Stimulated activated CD4-positive, alpha-beta T cell treated with anti-CD3 and anti-CD28 coated beads, Interleukin-12 subunit alpha, Interleukin-12 subunit beta, amount 100 ng/mL, for 4 hours (primary cell): ENCODE results near the gene USP3.

ENCODE experiments used
- DNase-seq: peaks from one replicate; pipeline ENCODE4 v3.0.0-alpha.2; 2020

USP3 gene

GRCh38 chr15:63504247-63504978, at the start of gene USP3:
Gene USP3, plus strand, starts transcription at chr15:63504593. Its CDS starts 147 bp downstream, at chr15:63504740.
- peak; percentile 88 for DNase-seq

- no peak for DNase-seq
Observed at GRCh38 chr15:63456258-63456657, 48.1 kb upstream of the USP3 start.

DNA sequence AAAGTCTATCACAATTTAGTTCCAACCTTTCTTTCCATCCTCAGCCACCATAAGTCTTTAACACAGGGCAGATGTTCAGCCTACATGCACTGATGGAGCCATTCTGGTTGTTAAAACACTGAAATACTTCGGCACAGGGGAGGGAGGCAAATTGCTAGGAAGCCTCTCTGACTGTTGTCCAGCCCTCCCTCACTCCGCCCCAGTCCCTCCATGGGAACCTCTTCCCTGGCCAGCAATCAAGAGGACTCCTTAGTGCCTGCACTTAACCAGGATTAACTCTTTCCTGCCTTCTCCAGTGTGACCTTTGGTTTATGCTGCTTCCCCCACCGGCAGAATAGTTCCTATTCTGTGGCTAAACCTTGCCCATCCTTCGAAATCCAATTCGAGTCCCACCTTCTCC, 47.0 kb upstream of the USP3 start:
- no peak for DNase-seq

- no peak for DNase-seq
Observed at GRCh38 chr15:63458026-63458425, 46.4 kb upstream of the USP3 start.

DNA sequence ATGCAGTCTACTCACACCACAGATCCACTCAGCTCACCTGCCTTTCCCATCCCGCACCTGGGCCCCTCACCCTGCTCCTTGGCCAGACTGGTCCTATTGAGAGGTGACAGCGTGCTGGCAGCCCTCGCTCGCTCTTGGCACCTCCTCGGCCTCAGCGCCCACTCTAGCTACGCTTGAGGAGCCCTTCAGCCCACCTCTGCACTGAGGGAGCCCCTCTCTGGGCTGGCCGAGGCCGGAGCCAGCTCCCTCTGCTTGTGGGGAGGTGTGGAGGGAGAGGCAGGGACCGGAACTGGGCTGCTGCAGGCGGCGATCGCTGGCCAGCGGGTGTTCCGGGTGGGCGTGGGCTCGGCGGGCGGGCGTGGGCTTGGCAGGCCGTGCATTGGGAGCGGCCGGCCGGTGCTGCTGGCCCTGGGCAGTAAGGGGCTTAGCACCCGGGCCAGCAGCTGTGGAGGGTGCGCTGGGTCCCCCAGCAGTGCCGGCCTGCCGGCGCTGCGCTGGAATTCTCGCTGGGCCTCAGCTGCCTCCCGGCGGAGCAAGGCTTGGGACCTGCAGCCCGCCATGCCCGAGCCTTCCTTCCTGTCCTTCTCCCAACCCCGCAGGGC, 45.5 kb upstream of the USP3 start:
- DNase-seq: no peak

GRCh38 chr15:63460210-63461155, 43.9 kb upstream of the USP3 start:
- DNase-seq: no peak

- no peak for DNase-seq
Observed at GRCh38 chr15:63461230-63461985, 43.0 kb upstream of the USP3 start.

- DNase-seq: no peak
Observed at GRCh38 chr15:63462088-63462487, 42.3 kb upstream of the USP3 start.

DNA sequence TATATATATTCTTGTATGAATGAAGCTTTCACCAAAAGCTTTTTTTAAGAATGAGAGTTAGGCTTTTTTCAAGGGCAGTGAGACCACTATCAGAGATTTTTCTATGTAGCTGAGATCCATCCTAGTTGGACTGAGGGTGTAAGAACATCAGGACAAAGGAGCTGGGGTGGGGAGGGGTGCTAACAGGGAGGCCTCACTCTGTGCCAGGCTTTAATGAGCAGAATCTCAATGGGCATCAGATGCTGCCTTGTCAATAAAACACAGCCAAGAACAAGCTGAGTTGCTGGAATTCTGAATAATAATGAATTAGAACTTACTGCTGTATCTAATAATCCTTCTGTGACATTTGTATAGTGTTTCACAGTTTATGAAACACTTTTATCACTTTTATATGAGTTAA, 41.4 kb upstream of the USP3 start:
- no peak for DNase-seq

- DNase-seq: no peak
Observed at GRCh38 chr15:63463793-63464192, 40.6 kb upstream of the USP3 start.

DNA sequence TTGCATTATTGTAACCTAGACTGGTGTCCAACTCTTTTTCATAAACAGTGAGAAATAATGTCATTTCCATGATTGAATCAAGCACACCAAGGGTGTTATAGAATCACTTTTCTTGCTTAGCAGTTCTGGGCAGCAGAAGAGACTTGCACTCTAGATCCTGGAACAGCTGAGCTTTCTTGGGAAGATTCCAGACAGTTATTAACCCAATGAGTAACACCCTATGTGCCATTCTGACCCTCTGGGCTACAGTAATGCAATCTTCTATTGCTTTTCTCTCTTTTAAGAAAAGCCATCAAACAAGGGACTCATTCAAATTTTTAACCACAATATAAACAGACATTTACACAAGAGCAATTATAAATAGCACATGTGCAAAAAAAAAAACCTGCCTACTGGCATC, 39.3 kb upstream of the USP3 start:
- no peak for DNase-seq

DNA sequence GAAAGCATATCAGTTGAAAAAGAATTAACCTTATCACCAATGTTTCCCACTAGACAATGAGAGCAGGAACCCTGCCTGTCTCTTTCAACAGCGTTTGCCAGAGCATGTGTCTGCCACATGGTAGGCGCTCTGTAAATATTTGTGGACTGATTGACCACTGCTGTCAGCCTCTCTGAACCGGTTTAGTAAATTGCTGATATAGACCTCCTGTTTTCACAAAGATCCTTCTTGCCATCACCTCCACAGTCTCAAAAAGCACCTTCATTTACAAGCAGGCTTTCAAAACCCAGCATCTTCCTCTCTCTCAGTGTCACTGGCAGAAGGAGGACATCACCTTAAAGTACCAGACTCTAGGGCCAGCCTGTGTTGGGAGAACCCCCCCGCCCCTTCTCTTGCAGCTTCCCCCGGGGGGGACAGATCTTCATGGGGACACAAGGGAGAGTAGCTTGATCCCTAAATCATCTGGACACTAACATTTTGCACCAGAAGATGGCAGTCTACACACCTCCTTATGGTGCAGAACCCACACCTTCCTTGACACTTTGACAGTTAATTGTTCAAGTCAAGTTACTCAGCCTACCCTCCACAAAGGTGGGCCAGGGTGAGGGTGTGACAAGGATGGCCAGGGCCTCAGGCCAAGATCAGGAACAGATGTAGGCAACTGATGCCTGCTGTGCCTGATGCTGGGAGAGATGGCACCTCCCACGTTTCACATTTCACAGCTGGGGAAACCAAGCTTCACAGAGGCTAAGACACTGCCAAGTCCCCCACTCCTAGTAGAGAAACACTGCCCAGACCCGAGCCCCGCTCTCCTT, 37.8 kb upstream of the USP3 start:
- DNase-seq: no peak

DNA sequence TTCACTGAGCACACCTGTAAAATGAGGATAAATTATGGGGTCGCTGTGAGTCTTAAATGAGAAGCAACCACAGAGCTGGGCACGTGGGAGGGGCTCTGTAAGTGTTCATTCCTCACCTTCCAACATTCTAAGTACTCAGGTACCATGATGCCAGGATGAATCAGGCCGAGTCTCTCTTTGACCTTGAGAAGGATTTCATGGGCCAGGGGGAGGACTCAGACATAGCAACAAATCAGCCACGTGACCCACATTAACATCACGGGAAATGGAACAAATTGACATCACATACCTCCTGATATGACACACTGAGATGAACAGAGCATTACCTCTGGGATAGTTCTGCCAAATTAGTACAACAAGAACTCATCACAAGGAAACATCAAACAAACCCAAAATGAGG, 35.2 kb upstream of the USP3 start:
- DNase-seq: no peak

DNA sequence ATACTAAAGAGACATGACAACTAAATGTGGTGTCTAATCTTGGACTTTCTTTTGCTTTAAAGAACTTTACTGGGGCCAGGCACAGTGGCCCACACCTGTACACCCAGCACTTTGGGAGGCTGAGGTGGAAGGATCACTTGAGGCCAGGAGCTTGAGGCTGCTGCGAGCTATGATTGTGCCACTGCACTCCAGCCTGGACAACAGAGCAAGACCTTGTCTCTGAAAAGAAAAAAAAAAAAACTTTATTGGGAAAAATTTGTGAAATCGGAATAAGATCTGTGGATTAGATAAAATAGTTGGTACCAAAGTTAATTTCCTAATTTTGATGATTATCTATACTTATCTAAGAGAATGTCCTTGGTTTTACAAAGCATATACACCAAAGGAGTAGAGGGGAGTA, 34.4 kb upstream of the USP3 start:
- no peak for DNase-seq

DNA sequence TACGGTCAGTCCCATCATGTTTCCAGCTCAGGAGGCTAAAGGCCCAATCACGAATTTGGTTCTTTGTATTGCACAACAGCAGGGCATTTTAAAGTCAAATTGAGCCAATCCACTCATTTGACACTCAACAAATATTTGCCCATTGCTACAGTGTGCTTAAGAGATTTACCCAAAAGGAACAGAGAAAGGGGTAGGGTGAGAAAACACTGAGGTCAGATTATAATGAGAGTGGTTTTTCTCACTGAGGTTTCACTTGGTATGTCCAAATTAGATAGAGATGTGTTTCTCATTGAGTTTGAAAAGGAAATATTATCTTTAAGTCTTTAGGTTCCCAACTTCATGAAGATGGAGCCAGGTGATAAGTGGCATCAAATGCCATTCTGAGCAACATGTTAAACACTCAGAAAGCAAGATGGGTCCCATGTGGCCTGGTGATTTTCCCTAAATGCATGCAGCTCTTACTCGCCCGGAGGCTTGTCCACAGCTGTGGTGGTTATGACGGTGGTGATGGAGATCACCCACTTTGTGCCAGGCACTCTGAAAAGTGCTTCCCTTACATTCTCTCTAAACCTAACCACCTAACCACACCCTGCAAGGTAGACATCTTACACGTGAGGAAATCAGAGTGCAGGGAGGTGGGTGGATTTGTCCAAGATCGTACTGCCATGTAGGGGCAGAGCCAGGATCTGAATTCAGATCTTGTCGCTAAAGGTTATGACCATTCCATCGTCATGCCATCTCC, 31.2 kb upstream of the USP3 start:
- no peak for DNase-seq

DNA sequence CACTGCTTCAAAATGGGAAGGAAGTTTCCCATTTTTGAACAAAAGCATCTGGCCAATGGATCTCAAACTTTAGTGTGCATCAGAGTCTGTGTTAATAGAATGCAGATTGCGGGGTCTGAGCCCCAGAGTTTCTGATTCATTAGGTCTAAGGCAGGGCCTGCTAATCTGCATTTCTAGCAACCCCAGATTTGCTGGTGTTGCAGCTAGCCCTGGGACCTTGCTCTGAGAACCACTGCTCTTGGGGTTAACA, 30.7 kb upstream of the USP3 start:
- no peak for DNase-seq

DNA sequence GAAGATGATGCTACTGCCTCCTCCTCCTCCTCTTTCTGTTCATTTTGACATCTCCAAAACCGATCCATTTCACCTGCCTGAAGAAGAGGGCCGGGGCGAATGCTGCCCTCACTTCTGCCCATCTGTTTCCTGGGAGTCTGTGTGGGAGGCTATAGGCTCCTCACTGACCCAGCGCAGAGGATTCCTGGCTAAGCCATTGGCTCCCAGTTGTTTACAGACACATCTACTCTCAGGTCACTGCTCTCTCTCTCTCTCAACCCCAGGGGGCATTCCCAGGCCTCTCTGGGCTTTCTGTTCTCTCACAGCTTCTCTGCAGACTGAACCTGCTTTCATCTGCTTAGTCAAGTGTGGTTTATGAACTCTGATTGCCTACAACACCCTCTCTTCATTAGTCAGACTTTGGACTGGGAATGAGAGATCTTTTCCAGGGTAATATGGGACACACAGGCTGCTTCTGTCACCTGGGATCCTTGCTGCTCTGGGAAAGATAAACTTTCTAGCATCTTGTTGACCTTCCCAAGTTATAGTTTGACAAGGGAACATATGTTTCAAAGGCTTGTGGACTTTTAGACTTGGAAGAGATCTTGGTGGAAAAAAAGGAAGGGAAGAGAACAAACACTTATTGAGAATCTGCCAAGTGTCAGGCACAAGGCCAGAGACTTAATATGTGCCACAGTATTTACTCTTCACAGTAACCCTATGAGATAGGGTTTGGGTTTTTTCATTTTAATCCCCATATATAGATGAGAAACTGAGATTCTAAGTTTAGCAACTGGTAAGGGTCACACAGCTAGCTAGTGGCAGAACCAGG, 30.2 kb upstream of the USP3 start:
- DNase-seq: peak; percentile 41

GRCh38 chr15:63474810-63475316, 29.5 kb upstream of the USP3 start:
- no peak for DNase-seq

DNA sequence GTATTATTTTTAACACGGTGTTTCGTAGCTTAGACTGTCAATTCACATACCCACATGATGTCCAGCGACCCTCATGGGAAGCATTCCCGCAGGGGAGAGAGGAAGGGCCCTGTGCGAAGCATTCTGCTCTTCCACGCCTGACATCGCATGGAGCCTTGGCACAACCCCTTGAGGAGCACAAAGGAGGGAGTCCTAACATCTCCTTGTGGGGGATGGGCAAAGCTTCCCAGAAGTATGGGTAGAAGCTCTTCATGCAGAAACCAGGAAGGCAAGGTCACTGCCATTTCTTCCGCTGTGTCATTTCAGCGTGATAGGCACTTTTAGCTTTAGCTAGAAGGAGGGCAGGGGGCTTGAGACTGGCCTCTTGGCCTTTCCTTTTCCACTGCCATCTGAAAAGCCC, 28.7 kb upstream of the USP3 start:
- no peak for DNase-seq

GRCh38 chr15:63476229-63476632, 28.2 kb upstream of the USP3 start:
- DNase-seq: no peak

GRCh38 chr15:63478243-63478642, 26.1 kb upstream of the USP3 start:
- no peak for DNase-seq
